IPS-20b (cell line): ENCODE data around the gene ZCCHC2.

ENCODE experiments used
- H3K27ac ChIP-seq: one replicate; pipeline ENCODE4 v1.5.1; 2013; ENCODE audit warnings: low read length
- H3K27me3 ChIP-seq: 2 replicates; pipeline ENCODE4 v1.6.1; 2013; ENCODE audit warnings: mild to moderate bottlenecking, low read length, inconsistent platforms; ENCODE audit not compliant: insufficient read depth
- H3K36me3 ChIP-seq: 2 replicates; pipeline ENCODE4 v1.6.1; 2013; ENCODE audit warnings: low read depth, mild to moderate bottlenecking, inconsistent platforms, low read length, moderate library complexity; ENCODE audit not compliant: insufficient read depth
- H3K4me1 ChIP-seq: 2 replicates; pipeline ENCODE4 v1.6.1; 2013; ENCODE audit warnings: mild to moderate bottlenecking, control low read depth, inconsistent platforms, low read length, moderate library complexity; ENCODE audit not compliant: insufficient read depth
- H3K4me3 ChIP-seq: 2 replicates; pipeline ENCODE4 v1.5.1; 2013; ENCODE audit warnings: mild to moderate bottlenecking, low read length, inconsistent platforms
- H3K9ac ChIP-seq: 2 replicates; pipeline ENCODE4 v1.6.1; 2013; ENCODE audit warnings: low read depth, mild to moderate bottlenecking, inconsistent platforms, low read length, moderate library complexity
- H3K9me3 ChIP-seq: 2 replicates; pipeline ENCODE4 v1.6.1; 2013; ENCODE audit warnings: mild to moderate bottlenecking, low read depth, low read length, inconsistent platforms; ENCODE audit not compliant: insufficient read depth

ZCCHC2 gene

GRCh38 chr18:62617793-62618591, 95.2 kb downstream of the ZCCHC2 start:
- Histone ChIP-seq H3K36me3 (no peaks in the 10 kb centered on the region), H3K4me3 (no peak overlapping the region), H3K4me1 (no peaks in the 10 kb centered on the region), H3K27ac (no peak overlapping the region), H3K27me3 (no peaks in the 10 kb centered on the region), H3K9me3 (no peaks in the 10 kb centered on the region), H3K9ac (no peak overlapping the region)

GRCh38 chr18:62618735-62619134, 95.9 kb downstream of the ZCCHC2 start:
- Histone ChIP-seq H3K36me3 (no peaks in the 10 kb centered on the region), H3K9ac (no peak overlapping the region), H3K4me1 (no peaks in the 10 kb centered on the region), H3K9me3 (no peaks in the 10 kb centered on the region), H3K27me3 (no peaks in the 10 kb centered on the region), H3K27ac (no peak overlapping the region), H3K4me3 (no peak overlapping the region)

- Histone ChIP-seq H3K4me3 (no peak overlapping the region), H3K9me3 (no peaks in the 10 kb centered on the region), H3K4me1 (no peaks in the 10 kb centered on the region), H3K27me3 (no peaks in the 10 kb centered on the region), H3K27ac (no peak overlapping the region), H3K9ac (no peak overlapping the region), H3K36me3 (no peaks in the 10 kb centered on the region)
These were observed 98.7 kb downstream of the ZCCHC2 start for GRCh38 chr18:62621546-62621945.

GRCh38 chr18:62625019-62625418, 102.2 kb downstream of the ZCCHC2 start:
- Histone ChIP-seq H3K27me3 (no peaks in the 10 kb centered on the region), H3K4me1 (no peaks in the 10 kb centered on the region), H3K4me3 (no peak overlapping the region), H3K27ac (no peak overlapping the region), H3K9ac (no peak overlapping the region), H3K9me3 (no peaks in the 10 kb centered on the region), H3K36me3 (no peaks in the 10 kb centered on the region)
